HepG2 (cell line): Measurements from ENCODE around the gene DCAF6. TPM values are rescaled to one million over a fixed set of nuclear protein-coding genes. Genes with fewer than 3 reads are reported as not detected.

ENCODE experiments used
- ARID2 ChIP-seq: sonication (generic); formaldehyde crosslinking; IDR thresholded peaks from 2 replicates; pipeline ENCODE4 v1.8.1; 2022; ENCODE audit warnings: mild to moderate bottlenecking, missing genetic modification reagents, borderline replicate concordance
- BHLHE40 ChIP-seq: IDR thresholded peaks from 2 replicates; pipeline ENCODE4 v1.6.1; 2011; ENCODE audit warnings: low read length, improper control_type of control experiment
- CBX1 ChIP-seq: IDR thresholded peaks from one replicate; pipeline ENCODE4 v1.6.1; 2016; ENCODE audit warnings: antibody characterized with exemption, low read depth
- CHCHD3 ChIP-seq: sonication (generic); formaldehyde crosslinking; IDR thresholded peaks from 2 replicates; pipeline ENCODE4 v1.8.0; 2022; ENCODE audit warnings: mild to moderate bottlenecking, missing genetic modification reagents, moderate library complexity
- IKZF4 ChIP-seq: sonication (generic); formaldehyde crosslinking; IDR thresholded peaks from 2 replicates; pipeline ENCODE4 v1.5.1; 2020; ENCODE audit warnings: borderline replicate concordance, mild to moderate bottlenecking, low read depth, missing genetic modification reagents; ENCODE audit errors: not compliant biosample characterization
- KAT8 ChIP-seq: IDR thresholded peaks from 2 replicates; pipeline ENCODE4 v1.6.1; 2016; ENCODE audit warnings: missing genetic modification reagents, missing compliant biosample characterization
- KLF15 ChIP-seq: sonication (generic); formaldehyde crosslinking; IDR thresholded peaks from 2 replicates; pipeline ENCODE4 v1.8.1; 2023; ENCODE audit warnings: borderline replicate concordance, mild to moderate bottlenecking, inconsistent platforms, missing genetic modification reagents, mixed read lengths
- MAZ ChIP-seq, 2 experiments: sonication (generic) in 1 of 2; formaldehyde crosslinking in 1 of 2; IDR thresholded peaks; 2 replicates each; pipeline versions ENCODE4 v1.5.0 to v1.6.1; 2012 to 2020; ENCODE audit warnings: low read depth in 2 of 2, mild to moderate bottlenecking in 2 of 2, borderline replicate concordance in 1 of 2, improper control_type of control experiment in 1 of 2, low read length in 1 of 2, missing genetic modification reagents in 1 of 2, moderate library complexity in 1 of 2
- NKX3-1 ChIP-seq: sonication (generic); formaldehyde crosslinking; IDR thresholded peaks from 2 replicates; pipeline ENCODE4 v1.5.0; 2020; ENCODE audit warnings: missing genetic modification reagents
- RAD21 ChIP-seq: fragments of 450-650 bp; formaldehyde crosslinking; IDR thresholded peaks from 2 replicates; pipeline ENCODE4 v1.5.0; 2020; ENCODE audit warnings: mild to moderate bottlenecking
- RFX3 ChIP-seq: IDR thresholded peaks from 2 replicates; pipeline ENCODE4 v1.6.1; 2016; ENCODE audit warnings: missing biosample characterization, missing genetic modification reagents
- RFXAP ChIP-seq: sonication (generic); formaldehyde crosslinking; IDR thresholded peaks from 2 replicates; pipeline ENCODE4 v1.4.0; 2020; ENCODE audit warnings: missing genetic modification reagents, borderline replicate concordance
- SKI ChIP-seq: fragments of 450-650 bp; IDR thresholded peaks from one replicate; pipeline ENCODE4 v1.6.1; 2018; ENCODE audit warnings: mild to moderate bottlenecking; ENCODE audit not compliant: partially characterized antibody
- STAT6 ChIP-seq: sonication (generic); formaldehyde crosslinking; IDR thresholded peaks from 2 replicates; pipeline ENCODE4 v1.4.0; 2020; ENCODE audit warnings: missing genetic modification reagents, mild to moderate bottlenecking, borderline replicate concordance
- TEAD3 ChIP-seq: optimal IDR thresholded peaks from 2 replicates; pipeline ENCODE3; 2016; ENCODE audit warnings: borderline replicate concordance
- ZFP37 ChIP-seq: sonication (generic); formaldehyde crosslinking; IDR thresholded peaks from 2 replicates; pipeline ENCODE4 v1.4.0; 2020; ENCODE audit warnings: missing genetic modification reagents, borderline replicate concordance
- ZMYM4 ChIP-seq: sonication (generic); formaldehyde crosslinking; IDR thresholded peaks from 2 replicates; pipeline ENCODE4 v1.8.1; 2023; ENCODE audit warnings: mild to moderate bottlenecking, missing genetic modification reagents
- ZNF362 ChIP-seq: sonication (generic); formaldehyde crosslinking; IDR thresholded peaks from 2 replicates; pipeline ENCODE4 v1.4.0; 2020; ENCODE audit warnings: missing genetic modification reagents, mild to moderate bottlenecking, borderline replicate concordance
- ZNF782 ChIP-seq: sonication (generic); formaldehyde crosslinking; IDR thresholded peaks from 2 replicates; pipeline ENCODE4 v1.4.0; 2020; ENCODE audit warnings: missing genetic modification reagents, mild to moderate bottlenecking, borderline replicate concordance
- polyA plus RNA-seq, 8 experiments: library from polyadenylated mRNA; depleted of rRNA in 3 of 8; stranded (reverse) in 7 of 8; unstranded in 1 of 8; fragments of >200 nt; fragmentation: Illumina TruSeq in 4 of 8; extraction: Trizol in 4 of 8; gene quantifications; 2 replicates each; pipeline versions ENCODE4 v1.2.1 to v1.2.3, GENCODE V29; 2011 to 2016; ENCODE audit warnings: low read depth in 4 of 8, missing spikeins in 1 of 8, mixed read lengths in 1 of 8; ENCODE audit not compliant: insufficient read depth in 1 of 8
- total RNA-seq, 5 experiments: library from RNA; depleted of rRNA; stranded (reverse); fragments of >200 nt; fragmentation: Illumina TruSeq; extraction: Trizol; gene quantifications; 2 replicates each; pipeline ENCODE4 v1.2.3, GENCODE V29; 2016; ENCODE audit warnings: low read depth in 1 of 5
- TF ChIP-seq, protein P1 (sequence below): sonication (generic); formaldehyde crosslinking; IDR thresholded peaks from 2 replicates; pipeline ENCODE4 v1.4.0; 2020; ENCODE audit warnings: low read depth, mild to moderate bottlenecking, missing genetic modification reagents

DCAF6 gene
- total and polyA plus RNA-seq, 2 of the 13 experiments (the other 11 are each of a cell fraction or from before 2014, with no cell fraction given): 24.7 to 33.7 TPM

GRCh38 chr1:167913895-167914496 is 22.5 kb upstream of the DCAF6 start, which contains the start of gene ADCY10 (continued):
- TF ChIP-seq ZFP37 (CRISPR knock-in tag): no peak
- TF ChIP-seq ZMYM4: peak; percentile 77
- TF ChIP-seq KAT8: 0 out of 2 replicates have a peak, but pooled peaks have one; percentile 17
- no peak for TF ChIP-seq RFX3 (CRISPR knock-in tag)
- TF ChIP-seq MAZ (IDR thresholded peaks at IDR 0.05; ENCODE audit: borderline replicate concordance, low read depth, low read length): no peak
- TF ChIP-seq MAZ (CRISPR knock-in tag; IDR thresholded peaks at IDR 0.05; ENCODE audit: low read depth): no peak
- TF ChIP-seq STAT6 (CRISPR knock-in tag): no peak
- TF ChIP-seq CHCHD3 (CRISPR knock-in tag): no peak
- TF ChIP-seq NKX3-1 (CRISPR knock-in tag): no peak
- TF ChIP-seq BHLHE40: no peak
- no peak for TF ChIP-seq IKZF4 (CRISPR knock-in tag)
- TF ChIP-seq ZNF362: no peak
- no peak for TF ChIP-seq CBX1
- no peak for TF ChIP-seq RAD21
- TF ChIP-seq SKI: no peak
- TF ChIP-seq RFXAP (CRISPR knock-in tag): no peak
- no peak for TF ChIP-seq ZNF782 (CRISPR knock-in tag)
- TF ChIP-seq, protein P1, sequence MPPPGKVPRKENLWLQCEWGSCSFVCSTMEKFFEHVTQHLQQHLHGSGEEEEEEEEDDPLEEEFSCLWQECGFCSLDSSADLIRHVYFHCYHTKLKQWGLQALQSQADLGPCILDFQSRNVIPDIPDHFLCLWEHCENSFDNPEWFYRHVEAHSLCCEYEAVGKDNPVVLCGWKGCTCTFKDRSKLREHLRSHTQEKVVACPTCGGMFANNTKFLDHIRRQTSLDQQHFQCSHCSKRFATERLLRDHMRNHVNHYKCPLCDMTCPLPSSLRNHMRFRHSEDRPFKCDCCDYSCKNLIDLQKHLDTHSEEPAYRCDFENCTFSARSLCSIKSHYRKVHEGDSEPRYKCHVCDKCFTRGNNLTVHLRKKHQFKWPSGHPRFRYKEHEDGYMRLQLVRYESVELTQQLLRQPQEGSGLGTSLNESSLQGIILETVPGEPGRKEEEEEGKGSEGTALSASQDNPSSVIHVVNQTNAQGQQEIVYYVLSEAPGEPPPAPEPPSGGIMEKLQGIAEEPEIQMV (CRISPR knock-in tag): no peak
- no peak for TF ChIP-seq ARID2 (CRISPR knock-in tag)
- TF ChIP-seq TEAD3: no peak
- TF ChIP-seq KLF15 (CRISPR knock-in tag): no peak
